HG02943 (cell line): ENCODE results near the gene MAN1B1.
"Not testable (repeated sequence)": the region's sequence is repeated elsewhere in the genome, so short reads cannot be mapped to it uniquely, and the experiment has no call there.

ENCODE experiments used
- ATAC-seq: cut with Tn5 transposase; IDR thresholded peaks from one replicate; pipeline ENCODE4 v1.9.1; 2021; ENCODE audit warnings: mild to moderate bottlenecking, low read depth, moderate library complexity; ENCODE audit not compliant: unreplicated experiment

Gene MAN1B1

GRCh38 chr9:137123468-137123837 lies 36.7 kb downstream of the MAN1B1 start:
- ATAC-seq, result peak; percentile 48

- not testable (repeated sequence) for ATAC-seq
Measured at GRCh38 chr9:137123952-137124462, 37.2 kb downstream of the MAN1B1 start.

GRCh38 chr9:137126786-137127185 lies 40.0 kb downstream of the MAN1B1 start:
- no peak for ATAC-seq

- no peak for ATAC-seq
Measured at GRCh38 chr9:137127301-137128157, 40.7 kb downstream of the MAN1B1 start.

- no peak for ATAC-seq
Measured at GRCh38 chr9:137128158-137128861, 41.5 kb downstream of the MAN1B1 start.

DNA sequence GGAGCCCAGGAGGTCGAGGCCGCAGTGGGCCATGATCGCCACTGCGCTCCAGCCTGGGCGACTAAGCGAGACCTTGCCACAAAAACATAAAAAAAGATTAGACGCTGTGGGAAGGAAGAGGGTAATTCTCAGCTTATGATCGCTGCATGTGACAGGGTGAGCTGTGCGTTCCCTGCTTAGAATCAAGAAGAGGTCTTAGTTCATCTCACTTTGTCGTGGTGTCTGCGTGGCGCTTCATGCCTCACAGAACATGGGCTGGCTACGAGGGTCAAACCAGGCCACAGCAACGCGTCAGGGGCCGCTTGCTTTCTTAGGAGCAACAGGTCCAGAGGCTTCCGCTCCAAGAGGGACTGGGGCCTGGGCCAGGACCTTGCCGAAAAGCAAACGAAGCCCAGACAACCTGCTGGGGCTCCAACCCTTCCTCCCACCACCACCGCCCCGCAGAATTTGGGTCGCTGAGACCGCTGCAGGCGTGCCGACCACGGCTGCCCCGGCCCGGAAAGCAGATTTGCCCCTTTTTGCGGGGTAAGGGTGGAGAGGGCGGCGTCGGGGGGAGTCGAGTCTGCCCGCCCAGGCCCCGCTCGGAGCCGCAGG lies 42.2 kb downstream of the MAN1B1 start:
- ATAC-seq, result peak; percentile 11

GRCh38 chr9:137129456-137130175 lies 42.8 kb downstream of the MAN1B1 start:
- peak; percentile 65 for ATAC-seq

DNA sequence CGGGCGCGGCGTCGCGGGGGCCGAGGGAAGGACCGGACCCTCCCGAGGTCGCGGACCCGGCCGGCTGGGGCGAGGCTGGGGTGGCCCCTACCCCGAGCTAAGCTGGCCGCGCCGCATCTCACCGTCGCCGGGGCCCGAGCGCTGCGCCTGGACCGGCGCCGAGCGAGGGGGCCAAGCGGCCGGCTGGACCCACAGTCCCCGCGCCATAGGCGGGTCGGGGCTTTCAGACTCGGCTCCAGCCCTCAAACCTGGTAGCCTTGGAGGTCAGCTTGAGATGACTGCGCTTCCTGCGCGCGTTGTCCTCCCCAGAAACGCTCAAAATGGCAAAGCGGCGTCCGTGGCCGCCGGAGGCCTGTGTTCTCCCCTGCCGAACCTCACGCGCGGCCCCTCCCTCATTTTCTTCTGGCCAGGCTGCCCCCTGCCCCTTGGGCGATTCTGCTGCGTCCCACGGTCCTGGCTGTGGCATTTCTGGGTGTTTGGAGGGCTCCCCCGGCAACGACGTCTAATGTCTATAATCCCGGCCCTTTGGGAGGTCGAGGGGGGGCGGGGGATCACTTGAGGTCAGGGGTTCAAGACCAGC lies 43.5 kb downstream of the MAN1B1 start:
- ATAC-seq, result peak; percentile 19

DNA sequence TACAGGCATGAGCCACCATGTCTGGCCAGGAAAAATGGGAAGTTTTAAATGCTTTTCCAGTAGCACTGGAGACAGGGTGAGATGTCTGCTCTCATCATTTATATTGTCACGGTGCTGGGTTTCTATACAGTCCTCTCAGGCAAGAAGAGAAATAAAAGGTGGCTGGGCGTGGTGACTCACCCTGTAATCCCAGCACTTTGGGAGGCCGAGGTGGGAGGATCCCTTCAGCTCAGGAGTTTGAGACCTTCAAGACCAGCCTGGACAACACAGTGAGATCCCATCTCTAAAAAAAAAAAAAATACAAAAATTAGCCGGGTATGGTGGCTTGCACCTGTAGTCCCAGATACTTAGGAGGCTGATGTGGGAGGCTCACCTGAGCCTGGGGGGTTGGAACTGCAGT lies 47.4 kb downstream of the MAN1B1 start:
- ATAC-seq, result no peak

DNA sequence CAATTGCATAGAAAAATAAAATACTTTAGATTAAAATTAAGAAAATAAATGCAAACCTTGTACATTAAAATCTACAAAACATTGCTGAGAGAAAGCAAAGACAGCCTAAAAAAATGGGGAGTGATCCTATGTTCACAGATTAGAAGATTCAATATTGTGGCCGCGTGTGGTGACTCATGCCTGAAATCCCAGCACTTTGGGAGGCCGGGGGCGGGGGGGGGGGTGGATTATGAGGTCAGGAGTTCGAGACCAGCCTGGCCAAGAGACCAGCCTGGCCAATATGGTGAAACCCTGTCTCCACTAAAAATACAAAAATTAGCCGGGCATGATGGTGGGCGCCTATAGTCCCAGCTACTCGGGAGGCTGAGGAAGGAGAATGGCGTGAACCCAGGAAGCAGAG lies 48.4 kb downstream of the MAN1B1 start:
- ATAC-seq, result not testable (repeated sequence)

GRCh38 chr9:137136261-137136880 lies 49.6 kb downstream of the MAN1B1 start:
- ATAC-seq, result no peak

- ATAC-seq, result no peak
Measured at GRCh38 chr9:137136881-137137607, 50.3 kb downstream of the MAN1B1 start.

DNA sequence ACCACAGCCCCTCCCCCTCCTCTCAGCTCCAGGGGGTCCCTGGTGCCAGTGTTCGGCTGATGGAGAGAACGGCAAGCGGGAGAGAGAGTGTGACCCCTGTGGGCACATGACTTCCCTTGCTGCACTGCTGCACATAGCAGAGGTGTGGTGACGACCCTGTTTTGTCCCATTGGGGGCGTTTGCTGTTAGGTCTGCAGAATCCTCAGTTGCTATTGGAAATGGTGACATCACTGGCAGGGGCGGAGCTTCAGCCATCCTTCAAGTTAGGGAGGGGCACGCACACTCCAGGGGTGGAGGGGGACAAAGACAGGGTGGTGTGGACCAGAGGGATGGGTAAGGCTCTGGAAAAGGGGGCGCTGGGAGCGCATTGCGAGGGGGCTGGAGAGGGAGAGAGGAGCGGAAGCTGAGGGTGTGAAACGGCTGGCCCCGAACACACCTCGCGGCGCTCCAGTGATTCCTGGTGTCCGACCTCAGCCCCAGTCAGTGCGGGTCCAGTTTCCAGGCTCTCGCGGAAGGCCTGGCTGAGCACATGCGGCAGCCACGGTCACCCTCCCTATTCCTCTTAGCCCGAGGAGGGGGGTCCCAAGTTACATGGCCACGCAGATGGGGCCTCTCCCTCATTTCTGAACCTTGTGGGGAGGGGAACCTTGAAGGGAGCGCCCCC lies 51.4 kb downstream of the MAN1B1 start:
- no peak for ATAC-seq

DNA sequence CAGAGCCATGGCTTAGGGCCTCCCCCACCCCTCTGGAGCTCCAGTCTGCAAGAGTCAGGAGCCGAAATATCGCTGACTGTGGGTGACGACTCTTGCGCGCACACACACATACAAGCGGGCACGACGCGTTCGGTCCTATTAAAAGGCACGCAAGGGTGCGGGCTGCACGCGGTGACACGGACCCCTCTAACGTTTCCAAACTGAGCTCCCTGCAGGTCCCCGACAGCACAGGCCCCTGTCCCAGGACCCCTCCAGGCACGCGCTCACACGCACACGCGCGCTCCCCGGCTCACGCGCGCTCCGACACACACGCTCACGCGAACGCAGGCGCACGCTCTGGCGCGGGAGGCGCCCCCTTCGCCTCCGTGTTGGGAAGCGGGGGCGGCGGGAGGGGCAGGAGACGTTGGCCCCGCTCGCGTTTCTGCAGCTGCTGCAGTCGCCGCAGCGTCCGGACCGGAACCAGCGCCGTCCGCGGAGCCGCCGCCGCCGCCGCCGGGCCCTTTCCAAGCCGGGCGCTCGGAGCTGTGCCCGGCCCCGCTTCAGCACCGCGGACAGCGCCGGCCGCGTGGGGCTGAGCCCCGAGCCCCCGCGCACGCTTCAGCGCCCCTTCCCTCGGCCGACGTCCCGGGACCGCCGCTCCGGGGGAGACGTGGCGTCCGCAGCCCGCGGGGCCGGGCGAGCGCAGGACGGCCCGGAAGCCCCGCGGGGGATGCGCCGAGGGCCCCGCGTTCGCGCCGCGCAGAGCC lies 52.1 kb downstream of the MAN1B1 start, which contains the start of gene GRIN1:
TSS of gene GRIN1 (plus strand) at position 433 of the 746 bp plus-strand sequence. CDS start 333 bp downstream, outside the sequence.
- no peak for ATAC-seq

GRCh38 chr9:137139468-137140150 lies 52.8 kb downstream of the MAN1B1 start:
- no peak for ATAC-seq

DNA sequence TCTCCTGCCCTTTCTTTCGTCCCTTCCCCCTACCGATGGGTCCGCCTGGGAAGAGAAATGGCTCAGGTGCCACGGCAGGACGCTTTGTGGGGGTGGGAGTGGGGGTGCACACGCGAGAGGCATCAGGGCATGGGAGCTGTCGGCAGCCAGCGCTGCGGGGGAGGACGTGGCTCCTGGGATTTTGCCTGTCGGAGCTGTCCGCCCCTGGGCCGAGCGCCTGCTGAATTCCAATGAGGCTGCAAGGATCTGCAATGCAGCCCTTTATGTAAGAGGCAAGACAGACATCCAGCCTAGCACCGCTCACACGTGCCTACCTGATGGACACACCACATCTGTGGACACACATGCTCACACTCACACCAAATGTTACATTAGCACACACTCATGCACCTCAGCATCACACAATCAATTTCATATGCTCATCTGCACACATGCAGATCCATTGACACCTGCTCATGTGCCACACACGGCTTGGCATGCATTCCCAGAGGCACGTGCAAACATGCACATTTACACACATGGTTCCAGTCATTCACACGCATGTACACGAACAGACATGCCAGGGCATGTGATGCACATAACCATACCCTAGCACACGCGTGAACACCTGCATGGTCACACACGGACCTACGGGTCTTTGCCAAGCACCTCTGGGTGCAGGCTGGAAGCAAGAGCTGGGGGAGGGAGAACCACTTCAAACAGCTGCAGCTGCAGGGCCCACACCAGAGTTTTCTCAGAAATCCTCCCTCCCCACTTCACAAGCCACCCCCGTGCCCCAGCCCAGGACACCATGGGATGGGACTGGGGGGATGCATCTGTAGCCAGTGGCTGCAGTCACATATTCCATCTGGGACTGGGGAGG lies 53.6 kb downstream of the MAN1B1 start:
- no peak for ATAC-seq
